Measurements from ENCODE around the gene HOXB1.

HOXB1 gene

DNA sequence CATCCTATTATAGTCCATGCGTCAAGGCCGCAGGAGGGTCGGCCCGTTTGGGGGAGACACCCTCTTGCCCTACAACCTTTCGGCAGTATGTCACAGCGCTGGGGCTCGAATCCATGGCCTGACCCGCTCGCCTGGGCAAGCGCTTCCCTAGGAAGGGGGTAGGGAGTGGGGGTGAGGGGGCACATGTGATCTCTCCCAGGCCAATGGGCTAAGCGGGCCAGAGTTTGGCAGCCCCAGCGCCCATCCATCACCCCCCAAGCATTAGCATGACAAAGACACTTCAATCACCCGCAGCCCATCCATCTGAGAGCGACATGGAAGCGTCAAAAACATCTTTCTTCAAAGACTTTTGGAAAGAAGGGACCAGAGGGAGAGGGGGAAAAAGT, at the start of gene HOXB1:
HOXB1 (minus strand) TSS at position 125 of the 386 bp plus-strand sequence; CDS start at position 18, 107 bp downstream.
- no peak for DNase-seq (ENCODE audit: low spot score)

DNA sequence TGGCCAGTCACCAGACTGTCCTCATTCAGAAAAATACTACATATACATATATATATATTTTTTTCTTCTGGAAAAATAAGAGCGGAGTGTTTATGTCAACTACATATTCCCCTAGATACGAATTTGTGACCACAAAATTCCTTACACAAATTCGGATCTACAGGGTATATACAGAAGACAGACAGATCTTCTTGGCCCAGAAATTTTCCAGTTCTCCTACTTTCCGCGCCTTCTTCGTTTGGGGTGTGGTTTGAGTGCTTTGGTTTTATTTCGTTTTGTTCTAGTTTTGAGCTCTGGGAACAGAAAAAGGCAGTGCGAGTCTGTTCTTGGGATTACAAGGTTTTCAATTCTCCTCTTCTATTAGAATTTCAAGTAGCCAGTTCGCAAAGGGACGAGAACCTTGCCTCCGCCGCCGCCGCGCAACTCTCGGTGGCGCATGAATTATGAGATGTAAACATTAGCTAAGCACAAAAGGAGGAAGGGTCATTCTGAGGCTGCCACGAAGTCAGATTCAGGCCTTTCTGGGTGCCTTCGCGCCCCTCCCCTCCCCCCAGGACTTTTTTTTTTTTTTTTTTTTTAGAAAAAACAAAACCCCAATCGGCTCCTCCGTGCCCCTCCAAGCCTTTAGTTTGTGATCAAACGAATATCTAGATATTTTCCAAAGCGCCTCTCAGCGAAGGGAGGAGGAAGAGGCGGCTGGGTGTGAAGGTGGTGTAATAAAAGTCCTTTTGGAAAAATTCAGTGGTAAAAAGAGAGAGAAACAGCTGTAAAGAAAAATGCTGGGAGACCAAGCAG, 49.1 kb upstream of the HOXB1 start:
- no peak for DNase-seq (ENCODE audit: low spot score)

DNA sequence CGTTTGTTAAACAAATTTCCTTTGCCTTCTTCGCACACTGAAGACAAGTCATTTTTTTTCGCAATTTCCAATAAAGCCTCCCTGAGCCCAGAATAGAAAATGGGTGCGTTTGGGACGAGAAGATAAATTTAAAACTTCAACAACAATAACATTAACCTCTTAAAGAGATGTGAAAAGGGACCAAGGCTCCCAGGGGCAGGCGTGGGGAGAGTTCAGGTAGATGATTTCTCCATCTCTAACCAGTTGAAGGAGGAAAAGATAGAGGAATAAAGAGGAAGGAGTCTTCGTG, 48.6 kb upstream of the HOXB1 start:
- DNase-seq (ENCODE audit: low spot score): no peak

DNA sequence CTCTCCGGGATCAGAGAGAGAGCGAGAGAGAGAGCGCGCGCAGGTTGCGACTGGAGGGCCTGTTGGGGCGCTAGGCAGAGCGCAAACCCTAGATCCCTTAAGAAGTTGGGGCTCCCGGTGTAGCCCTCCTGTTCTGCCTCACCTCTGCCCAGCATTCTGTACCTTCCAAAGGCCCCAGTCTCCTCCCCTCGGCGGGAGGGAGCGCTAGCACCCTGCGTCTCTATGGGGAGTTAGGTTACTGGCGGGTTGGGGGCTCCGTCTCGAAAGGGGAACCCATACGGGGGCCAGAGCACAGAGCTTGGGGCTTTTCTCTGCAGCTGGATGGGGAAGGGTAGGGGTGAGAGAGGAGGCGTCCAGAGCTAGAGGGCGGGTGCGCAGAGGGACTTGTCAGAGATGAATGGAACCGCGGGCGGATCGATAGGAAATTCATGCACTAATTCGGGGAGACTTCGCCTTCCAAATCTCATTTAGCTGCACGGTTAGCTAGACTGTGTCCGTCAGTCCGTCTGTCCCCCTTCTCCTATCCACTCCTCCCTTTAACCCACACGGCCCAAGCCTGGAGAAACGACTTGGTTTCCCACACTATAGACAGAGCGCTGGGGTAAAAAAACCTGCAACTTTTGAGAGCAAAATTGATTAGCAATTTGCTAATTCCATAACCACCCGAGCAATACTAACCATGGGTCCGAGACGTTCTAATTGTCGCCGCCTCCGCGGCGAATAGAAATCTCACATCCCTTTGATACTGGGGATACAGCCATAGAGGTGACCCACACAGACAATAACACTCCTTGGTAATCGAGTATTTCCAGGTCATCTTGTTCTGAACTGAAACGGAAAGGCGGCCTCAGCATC, 48.0 kb upstream of the HOXB1 start:
- no peak for DNase-seq (ENCODE audit: low spot score)

DNA sequence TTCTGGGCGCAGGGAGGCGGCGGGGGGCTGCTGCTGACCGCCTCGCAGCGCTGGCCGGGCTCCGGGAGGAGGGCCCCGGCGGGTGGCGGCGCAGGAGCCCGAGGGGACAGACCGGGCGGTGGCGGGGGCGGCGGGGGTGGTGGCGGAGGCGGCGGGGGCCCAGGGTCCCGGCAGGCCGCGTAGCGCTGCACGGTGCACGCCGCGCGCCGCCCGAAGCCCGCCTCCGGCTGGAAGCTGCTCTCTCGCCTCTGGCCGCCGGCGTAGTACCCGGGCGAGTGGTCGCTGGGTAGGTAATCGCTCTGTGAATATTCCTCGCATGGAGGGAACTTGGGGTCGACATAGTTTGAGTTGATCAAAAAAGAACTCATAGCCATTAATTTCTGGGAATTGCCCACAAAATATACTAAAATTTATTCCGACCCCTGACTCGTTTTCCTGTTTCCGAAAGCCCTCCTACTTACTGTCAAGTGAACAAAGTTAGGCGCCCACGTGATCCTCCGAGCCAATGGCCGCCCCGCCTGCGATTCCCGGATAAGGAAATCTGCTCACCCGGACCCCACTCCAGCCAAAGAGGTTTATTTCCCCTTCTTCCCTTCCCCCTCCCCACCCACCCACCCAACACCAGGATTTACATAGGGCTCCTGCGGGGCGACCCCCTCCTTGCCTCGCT, 47.3 kb upstream of the HOXB1 start, which contains the start of gene HOXB4:
HOXB4 (minus strand) TSS at position 405 of the 670 bp plus-strand sequence; CDS start at position 374, 31 bp downstream.
- no peak for DNase-seq (ENCODE audit: low spot score)

DNA sequence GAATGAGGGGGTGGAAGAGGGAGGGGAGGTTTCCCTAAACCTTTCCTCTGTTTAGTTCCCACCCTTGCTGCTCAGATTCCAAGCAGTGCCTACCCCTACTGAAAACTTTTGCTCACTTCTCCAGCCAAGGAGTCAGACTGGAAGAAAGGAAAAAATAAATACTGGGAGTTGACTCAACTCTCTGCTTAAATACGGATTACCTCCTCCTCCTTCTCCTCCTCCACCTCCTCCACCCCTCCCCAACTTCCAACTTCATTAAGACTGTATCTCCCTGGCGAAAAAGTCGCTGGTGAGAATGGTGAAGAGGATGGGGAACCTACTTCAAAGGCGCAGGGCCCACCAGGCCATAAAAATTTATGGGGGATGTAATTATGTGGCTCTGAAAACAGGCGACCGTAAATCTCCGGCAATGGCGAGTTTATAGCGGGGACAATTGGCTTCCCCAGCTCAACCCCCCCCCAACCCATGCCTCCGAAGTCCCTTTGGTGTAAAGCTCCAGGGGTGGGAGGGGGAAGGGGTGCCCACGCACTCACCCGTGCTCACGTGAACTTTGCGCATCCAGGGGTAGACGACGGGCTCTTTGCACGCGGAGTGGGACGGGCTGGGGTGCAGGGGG, 46.6 kb upstream of the HOXB1 start:
- DNase-seq (ENCODE audit: low spot score): no peak

DNA sequence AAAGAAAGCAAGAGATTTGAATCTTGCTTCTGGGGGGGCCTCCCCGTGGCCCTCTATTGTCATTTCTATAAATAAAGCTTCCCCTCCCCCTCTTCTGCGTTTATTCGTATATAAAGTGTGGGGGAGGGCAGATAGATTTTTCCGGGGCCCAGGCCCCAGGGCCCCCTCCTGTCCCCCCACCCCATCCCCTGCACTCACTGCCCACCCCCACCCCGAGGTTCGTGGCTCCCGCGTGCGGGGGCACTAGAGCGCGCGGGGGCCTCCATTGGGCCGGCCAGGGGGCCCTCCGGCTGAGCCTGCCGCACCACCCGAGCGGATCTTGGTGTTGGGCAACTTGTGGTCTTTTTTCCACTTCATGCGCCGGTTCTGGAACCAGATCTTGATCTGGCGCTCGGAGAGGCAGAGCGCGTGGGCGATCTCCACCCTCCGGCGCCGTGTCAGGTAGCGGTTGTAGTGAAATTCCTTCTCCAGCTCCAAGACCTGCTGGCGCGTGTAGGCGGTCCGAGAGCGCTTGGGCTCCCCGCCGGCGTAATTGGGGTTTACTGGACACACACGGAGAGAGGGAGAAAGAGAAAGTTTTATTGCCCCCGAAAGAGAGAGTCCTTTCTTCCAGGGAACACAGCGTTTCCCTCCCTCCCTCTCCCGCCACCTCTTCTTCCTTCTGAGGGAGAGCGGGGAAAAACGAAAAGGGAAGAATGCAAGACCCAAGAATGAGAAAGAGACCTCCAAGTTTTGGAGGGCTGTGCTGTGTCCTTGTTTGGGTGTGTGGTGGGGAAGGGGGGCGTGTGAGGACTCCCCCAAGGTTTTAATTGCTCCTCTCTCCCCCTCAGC, 45.9 kb upstream of the HOXB1 start:
- no peak for DNase-seq (ENCODE audit: low spot score)

DNA sequence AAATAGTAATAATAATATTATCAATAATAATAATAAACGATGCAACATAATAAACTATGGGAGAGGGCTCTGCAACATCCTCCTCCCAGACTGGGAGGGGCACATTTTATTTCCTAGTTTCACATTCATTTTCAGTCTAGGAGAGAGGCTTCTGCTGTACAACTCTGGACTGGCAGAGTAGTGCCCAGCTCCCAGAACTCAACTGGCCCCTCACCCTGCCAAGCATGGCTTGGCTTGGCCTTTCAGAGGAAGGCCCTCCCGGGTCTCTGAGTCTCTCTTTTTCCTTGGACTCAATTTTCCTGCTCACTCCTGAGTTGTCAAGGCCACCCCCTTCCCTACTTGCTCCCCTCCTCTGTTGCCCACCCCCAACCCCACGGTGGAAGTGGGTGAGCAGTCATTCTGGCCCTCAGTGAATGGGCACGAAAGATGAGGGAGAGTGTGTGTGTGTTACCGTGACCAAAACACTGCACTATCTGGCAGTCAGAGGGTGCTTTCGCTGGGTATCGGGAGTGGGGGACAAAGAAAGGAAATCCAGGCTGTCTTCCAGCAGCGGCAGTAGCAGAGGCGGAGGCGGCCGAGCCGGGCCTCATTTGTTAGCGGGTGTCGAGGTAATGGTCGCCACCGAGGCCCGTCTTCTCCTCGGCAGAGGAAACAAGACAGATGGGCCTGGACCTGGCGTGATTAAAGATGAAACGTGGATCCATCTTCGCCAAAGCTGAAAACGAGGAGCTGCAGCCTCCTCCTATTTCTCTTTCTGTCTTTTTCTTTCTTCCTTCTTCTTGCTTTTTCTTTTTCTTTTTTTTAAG, 45.1 kb upstream of the HOXB1 start:
- DNase-seq (ENCODE audit: low spot score): no peak

DNA sequence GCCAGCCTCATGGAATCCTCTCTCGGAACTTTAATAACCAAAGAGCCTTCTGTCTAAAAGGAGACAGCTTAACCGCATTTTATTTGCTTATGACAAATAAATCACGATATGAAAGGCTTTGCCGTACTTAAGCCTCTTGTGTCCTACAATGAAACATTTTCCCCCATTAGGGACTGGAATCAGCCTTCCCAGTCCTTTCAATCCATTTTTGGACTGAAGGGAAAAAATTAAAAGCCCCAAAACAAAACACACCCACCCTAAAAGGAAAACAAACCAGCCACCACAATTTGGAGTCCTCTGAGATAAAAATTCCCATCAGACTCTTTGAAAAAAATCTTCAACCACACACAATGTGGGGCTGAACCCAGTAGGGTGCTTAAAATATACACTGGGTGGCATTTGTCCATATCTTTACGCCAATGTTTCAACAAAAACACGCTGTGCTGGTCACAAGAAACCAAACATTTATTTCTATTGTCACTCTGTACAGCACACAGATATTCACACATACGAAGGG, 44.3 kb upstream of the HOXB1 start:
- DNase-seq (ENCODE audit: low spot score): no peak

DNA sequence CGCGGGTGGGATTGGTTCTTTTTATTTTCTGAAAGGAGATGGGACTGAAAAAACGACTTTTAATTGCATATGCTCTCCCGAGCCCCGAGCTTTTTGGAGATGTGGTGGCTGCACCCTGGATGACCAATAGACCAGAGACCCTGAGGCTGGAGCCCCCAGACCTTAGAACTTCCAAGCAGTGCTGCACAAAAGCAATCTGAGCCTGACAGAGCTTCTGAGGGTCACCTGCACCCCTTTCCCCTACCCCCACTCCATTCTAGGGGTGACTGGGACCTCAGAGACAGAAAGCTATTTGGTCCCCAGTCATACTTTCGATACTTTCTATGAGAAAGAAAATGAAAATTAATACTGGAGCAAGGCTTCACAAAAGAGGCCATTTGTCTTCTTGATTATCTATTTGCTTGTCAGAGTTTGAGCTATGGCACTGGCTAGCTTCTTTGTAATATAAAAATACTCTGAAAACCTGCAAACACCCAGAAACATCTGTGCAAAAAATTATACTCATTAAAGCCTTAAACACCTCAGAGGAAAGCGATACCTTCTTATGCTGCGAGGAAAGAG, 43.8 kb upstream of the HOXB1 start:
- DNase-seq (ENCODE audit: low spot score): no peak

DNA sequence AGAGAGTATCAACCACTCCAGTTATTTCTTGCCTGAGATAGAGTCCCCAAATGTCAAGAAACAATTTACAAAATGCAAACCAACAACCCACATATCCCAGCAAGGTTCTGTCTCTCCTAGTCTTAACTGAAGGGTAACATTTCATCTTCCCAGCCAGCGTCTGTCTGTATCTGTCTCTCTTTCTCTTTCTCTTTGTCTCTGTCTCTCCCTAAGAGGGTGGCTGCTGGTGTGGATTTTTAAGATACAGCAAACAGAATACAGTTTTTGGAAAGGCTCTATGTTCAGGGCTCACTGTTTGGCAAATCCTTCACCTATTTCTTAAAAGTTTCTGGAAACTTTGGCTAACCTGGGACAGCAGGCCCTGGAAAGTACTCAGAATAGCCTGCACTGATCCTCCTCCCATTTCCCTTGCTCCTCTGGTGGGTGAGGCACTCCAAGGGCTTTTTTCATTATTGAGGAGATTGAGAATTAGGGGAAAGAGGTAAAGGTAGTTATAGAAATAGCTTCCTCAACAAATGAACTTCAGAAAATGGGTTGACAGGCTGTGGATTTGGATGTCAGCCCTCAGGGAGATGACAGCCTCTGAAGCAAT, 41.1 kb upstream of the HOXB1 start:
- no peak for DNase-seq (ENCODE audit: low spot score)

DNA sequence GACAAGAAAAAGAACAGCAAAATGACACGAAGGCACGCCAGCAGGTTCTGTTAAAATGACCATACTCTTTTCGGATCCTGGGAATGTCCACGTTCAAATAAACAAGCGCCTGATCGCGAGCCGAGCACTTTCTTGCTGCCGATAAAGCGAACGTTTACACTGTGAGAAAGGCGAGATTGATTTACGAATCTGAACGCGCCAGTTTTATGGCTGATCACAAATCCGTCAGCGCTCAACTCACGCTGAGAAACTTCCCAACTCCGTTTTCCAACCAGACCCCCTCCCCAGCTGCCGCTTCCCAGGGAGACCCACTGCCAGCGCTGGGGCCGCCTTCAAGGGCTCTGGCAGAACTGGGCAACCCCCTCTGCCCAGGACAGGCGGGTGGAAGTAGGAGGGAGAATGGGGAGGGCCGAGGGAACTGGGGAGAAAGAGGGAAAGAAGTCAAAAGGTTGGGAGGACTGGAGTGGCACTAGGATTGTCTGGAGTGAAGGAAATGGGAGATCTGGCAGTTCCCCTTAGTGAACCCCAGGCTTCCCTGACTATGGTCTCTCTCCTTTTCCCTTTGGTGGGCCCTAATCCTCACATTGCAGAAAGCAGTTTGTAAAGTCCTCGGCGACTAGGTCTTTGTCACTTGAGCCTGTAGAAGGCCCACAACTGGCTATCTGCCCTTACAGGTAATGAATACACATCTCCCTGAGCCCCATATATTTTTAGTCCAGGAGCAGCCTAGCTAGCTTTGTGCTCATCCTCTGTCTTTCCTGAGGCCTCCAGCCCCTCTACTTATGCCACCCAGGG, 40.4 kb upstream of the HOXB1 start:
- no peak for DNase-seq (ENCODE audit: low spot score)

DNA sequence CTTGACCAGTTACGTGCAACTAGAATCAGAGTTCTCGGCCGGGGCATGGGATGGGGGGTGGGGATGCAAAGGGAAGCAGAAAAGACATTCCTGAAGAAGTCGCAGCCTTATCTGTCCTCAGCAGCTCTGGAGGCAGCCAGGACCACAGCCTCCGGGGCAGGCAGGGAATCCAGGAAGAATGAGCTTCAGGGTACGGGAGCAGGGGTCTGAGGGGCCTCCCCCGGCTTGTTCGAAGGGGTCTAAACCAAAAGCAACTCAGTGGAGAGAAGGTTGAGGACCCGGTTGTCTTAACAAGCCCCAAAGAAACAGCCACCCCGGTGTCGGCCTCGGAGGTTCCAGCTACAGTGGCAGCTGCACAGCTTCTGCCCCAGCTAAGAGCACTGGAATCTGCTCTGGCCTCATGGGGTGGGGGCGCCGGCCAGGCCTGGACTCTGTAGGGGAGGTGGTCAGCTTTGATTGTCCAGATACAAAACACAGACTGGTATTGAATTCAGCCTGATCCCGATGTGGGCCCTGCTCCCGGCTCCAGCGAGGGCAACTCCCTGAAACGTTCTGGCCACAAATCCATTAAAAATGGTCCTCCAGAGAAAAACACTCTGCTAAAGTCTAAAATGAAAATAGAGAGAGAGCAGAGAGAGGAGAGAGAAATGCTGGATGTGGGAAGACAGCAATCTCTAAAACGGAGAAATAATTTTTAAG, 39.7 kb upstream of the HOXB1 start:
- DNase-seq (ENCODE audit: low spot score): no peak

DNA sequence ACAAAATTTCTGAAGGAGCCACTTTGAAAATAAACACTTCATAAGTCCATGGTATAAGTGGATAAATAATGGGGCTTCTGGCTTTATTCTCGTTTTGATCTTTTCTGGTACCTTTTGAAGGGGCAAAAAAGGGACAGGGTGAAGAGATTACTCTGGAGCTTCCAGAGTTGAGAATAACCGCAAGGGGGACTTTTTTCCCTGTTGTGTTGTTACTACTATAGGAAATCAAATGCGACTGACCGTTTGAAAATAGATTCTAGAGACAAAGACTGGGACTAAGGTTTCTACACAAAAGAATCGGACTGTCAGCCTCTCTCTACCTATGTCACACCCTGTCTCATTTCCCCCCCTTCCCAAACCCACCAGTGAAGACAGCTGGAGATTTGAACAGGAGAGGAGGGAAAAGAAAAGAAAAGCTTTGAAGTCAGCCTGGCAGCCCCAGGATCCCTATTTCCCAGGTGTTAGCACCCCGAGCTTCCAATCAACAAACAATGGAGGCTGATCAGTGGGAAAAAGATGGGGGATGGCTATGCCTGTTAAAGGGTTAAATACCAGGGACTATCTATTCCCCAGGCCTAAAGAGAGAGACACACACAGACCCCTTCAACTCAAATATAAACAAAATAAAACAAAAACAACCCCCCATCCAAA, 39.0 kb upstream of the HOXB1 start:
- DNase-seq (ENCODE audit: low spot score): no peak

DNA sequence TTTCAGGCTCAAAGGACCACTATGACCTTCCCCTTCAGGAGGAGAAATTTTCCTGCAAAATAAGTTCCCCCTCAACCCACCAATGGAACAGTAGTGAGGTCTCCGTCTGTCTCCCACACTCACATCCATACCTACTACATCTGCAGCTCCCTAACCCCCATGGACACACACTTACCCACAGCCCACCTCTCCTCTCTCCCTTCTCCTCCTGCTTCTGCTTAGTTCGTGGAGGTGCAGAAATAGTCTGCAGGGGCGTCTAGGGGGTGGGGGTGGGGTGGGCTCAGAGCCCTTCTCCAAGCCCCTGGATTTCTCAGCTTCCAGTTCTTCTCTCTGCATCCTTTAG, 38.4 kb upstream of the HOXB1 start:
- DNase-seq (ENCODE audit: low spot score): no peak

DNA sequence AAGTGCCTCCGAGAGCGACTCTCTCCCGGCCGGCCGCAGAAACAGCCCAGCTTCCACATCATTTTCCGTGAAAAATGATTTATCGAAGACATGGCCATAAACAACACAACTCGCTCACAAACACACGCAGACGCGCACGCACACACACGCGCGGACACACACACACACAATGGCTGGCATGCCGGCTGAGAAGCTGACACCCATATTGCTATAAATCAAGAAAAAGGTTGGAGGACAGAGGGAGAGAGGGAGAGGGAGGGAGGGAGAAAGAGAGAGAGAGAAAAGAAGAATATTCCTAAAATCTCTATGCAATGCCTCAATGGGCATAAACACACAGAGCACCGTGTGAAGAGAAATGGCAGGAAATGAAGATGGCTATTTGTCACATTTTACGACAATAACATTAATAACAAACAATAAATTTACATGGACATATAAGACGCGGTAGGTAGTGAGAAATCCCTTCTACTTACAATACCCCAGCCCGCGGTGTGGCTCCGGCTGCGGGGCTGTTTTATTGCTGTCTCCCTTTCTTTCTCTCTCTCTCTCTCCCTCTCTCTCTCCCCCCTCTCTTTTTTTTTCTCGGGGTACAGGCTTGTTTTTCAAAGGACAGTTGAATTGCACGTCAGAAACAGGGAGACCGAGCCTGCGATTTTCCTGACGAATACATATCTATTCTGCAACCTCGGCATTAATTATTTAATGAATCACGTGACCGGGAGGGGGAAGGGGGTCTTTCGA, 37.9 kb upstream of the HOXB1 start:
- DNase-seq (ENCODE audit: low spot score): no peak

All from Ammon's horn (tissue), 1 donor.